ENCODE measurements around the gene OR8D2.
"Not testable (repeated sequence)": the region's sequence is repeated elsewhere in the genome, so short reads cannot be mapped to it uniquely, and the experiment has no call there.

Gene OR8D2

DNA sequence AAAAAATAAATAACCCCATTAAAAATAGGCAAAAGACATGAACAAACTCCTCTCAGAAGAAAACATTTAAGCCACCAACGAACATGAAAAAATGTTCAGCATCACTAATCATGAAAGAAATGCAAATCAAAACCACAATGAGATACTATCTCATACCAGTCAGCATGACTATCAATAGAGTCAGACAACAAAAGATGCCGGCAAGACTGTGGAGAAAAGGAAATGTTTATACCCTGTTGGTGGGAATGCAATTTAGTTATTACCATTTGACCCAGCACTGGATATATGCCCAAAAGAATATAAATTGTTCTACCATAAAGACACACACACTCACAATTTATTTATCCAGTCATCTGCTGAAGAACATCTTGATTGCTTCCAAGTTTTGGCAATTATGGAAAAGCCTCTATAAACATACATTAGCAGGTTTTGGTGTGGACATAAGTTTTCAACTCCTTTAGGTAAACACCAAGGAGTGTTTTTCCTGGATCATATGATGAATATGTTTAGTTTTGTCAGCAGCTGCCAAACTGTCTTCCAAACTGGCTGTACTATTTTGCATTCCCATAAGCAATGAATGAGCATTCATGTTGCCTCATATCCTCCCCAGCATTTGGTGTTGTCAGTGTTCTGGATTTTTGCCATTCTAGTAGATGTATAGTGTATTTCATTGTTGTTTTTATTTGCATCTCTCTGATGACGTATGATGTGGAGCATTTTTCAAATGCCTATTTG lies 34.2 kb downstream of the OR8D2 start:
- FAIRE-seq: no peak

DNA sequence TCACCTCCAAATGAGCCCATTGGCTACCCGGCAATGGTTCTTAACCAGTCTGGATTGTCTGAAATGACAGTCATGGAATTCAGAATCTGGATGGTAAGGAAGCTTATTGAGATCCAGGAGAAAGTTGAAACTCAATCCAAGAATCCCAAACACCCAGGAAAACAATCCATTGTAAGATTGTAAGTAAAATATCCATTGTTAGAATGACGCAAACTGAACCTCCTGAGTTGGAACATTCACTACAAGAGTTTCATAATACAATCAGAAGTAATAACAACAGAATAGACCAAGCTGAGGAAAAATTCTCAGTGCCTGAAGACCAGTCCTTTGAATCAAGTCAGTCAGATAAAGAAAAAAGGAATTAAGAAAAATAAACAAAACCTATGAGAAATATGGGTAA lies 41.7 kb downstream of the OR8D2 start:
- FAIRE-seq: no peak

DNA sequence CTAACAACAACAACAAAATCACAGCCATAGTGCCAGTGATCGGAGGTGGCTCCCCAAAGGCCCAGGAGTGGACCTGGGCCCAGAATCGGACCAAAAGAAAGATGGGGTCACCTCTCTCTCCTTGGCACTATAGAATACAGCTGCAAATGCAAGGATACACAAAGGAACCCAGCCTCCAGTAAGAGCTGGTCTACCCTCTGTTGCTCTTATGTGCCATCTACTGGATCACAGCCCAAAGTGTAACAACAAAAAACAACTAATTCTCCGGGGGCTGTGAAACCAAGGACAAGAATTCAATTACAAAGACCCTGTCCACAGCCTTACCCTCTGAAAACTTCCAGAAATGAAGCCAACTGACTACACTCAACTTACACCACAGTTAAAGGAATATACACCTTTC lies 42.2 kb downstream of the OR8D2 start:
- FAIRE-seq: no peak

DNA sequence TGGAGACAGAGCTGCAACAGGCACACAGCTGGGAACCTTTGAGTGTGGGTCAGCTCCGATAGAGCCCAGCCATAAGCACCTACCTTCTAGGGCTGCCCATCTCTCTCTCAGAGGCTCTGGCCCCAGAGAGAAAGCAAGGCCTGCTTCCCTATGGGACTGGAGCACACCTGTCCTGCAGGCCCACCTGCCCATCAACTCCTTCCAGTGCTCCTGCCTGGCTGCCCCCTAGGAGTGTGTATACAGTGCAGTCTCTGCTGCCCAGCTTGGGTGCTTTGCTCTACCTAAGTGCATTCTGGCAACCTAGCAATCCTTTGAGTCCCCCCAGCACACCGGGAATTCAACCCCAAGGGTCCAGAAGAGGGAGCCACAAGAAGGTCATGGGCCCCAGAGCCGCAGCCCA lies 42.8 kb downstream of the OR8D2 start:
- FAIRE-seq: no peak

DNA sequence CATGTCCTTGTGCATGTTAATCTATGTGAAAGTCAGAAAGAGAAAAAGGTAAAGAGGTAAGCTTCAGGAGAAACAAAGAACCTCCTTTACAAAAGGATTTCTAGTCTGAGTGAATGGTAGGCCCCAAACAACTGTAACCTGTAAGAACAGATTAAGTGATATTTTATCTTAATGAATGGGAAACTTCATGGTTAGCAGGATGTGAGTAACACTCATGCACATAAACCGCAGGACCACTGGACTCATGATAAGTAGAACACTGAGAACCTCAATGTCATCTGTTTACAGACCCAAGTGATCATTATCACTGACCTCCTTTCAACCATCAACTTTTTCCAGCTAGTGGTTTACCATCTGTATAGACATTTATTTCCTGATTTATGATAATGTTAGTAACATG lies 43.9 kb downstream of the OR8D2 start:
- no peak for FAIRE-seq

DNA sequence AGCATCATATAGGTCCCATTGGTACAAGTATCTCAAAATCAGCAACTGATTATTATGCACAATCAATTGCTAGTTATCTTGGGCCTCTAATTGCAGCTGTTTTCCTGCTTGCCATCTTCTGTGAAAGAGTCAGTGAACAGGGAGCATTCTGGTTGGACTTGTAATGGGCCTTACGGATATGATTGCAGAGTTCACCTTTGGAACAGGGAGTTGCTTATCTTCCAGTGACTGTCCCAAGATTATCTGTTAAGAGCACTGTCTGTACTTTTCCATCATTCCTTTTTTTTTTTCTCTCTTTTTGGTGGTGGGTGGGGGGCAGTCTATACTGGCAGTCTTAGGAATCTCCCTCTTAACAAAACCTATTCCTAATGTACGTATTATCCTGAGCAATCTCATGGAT lies 46.0 kb downstream of the OR8D2 start:
- no peak for FAIRE-seq

DNA sequence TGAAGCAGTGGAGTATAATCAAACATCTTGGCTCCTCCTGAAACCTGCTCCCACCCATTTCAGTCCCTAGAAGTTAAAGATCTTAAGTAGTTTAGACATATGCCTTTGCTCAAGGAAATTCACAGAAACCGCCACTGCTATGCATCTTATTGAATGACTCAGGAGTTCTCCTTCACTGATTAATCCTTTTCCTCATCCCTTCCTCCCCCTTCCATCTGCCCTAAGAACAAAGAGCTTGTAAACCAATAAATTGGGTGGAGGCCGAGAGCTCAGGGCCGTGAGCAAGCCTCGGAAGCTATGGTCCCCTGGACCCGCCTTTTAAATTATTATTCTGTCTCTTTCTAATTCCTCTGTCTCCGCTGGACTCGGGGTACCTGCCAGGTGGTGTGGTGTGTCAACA lies 49.1 kb downstream of the OR8D2 start:
- not testable (repeated sequence) for FAIRE-seq

Measured in colon (tissue), 2 donors.